Measurements from ENCODE around the gene ITSN1.
A peak's percentile ranks its signal among the peaks of the same experiment; 100 is the strongest.

Gene ITSN1

DNA sequence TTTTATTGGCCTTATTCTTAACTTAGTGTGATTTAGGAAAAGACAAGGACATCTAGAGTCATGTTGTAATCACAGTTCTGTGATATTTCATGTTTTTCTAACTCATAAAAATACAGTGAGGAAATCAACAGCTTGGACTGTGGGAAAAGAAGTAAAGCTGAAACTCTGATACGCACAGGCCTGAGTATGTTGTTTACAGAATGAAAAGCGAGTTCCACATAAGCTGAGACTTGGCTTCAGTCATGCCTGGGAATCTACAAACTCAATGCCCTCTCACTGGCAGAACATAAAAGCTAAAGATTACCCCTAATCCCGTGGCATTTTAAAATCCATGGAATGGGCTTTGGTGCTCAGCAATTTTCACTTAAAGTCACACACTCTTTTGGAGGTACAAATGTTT is 296.9 kb downstream of the ITSN1 start:
- DNase-seq: no peak

- DNase-seq: no peak
Measured at GRCh38 chr21:33940164-33940880, 298.0 kb downstream of the ITSN1 start.

DNA sequence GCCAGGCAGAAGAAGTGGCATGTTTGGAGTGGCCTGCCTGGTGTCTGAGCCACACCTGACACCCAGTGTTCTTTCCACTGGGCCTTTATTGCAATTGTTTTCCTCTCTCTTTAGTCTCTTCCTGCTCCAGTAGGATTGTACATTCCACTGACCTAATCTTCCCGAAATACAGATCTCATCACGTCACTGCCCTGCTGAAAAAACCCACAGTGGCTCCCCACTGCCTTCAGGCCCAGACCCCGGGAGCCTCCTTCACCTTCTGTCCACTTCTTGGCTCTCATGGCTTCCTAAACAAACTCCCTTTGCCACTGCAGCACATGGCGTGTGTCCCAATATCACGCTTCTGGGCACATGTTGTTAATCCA is 298.6 kb downstream of the ITSN1 start:
- DNase-seq: no peak

DNA sequence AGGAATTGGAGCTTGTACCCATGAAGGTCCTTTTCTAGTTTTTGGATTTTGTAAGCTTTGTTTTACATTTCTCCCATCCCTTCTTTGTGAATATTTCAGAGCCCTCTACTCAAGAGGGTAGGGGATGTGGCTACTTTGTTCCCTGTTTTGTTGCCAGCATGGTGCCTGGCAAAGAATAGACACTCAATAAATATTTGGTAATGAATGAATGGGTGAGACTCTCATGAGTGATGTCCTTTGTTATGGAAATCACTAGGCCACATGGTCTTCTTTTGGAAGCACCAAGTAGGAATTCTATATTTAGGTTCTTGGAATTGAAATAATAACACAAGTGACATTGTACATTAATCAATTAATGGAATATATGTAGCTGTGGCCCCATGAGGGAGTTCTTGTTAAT is 300.1 kb downstream of the ITSN1 start:
- no peak for DNase-seq

DNA sequence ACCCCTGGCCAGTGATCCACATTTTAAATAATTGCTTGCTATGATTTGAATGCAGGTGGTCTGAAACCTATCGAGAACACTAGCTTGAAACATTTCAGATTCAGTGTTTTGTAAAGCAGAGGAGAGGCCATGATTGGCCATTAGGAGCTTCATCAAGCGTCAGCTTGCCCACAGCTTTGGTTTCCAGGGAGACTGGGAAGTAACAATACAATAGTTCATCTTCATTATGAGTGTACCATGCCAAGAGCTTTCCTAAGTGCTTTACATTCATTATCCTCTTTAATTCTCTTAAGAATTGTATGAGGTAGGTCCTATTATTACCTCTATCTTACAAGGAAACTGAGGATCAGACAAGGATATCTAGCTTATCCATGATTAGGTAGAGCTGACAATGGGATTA is 301.0 kb downstream of the ITSN1 start:
- no peak for DNase-seq

DNA sequence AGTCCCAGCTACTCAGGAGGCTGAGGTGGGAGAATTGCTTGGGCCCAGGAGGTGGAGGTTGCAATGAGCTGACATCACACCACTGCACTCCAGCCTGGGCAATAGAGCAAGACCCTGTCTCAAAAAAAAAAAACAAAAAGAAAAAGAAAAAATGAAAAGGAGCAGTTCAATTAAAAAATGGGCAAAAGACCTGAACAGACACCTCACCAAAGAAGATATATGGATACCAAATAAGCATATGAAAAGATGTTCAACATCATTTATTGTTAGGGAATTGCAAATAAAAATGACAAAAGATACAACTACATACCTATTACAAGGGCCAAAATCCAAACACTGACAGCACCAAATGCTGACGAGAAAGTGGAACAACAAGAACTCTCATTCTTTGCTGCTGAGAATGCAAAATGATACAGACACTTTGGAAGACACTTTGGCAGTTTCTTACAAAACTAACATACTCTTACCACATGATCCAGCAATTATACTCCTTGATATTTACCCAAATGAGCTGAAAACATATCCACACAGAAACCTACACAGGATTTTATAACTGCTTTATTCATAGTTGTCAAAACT is 302.0 kb downstream of the ITSN1 start:
- DNase-seq: no peak

DNA sequence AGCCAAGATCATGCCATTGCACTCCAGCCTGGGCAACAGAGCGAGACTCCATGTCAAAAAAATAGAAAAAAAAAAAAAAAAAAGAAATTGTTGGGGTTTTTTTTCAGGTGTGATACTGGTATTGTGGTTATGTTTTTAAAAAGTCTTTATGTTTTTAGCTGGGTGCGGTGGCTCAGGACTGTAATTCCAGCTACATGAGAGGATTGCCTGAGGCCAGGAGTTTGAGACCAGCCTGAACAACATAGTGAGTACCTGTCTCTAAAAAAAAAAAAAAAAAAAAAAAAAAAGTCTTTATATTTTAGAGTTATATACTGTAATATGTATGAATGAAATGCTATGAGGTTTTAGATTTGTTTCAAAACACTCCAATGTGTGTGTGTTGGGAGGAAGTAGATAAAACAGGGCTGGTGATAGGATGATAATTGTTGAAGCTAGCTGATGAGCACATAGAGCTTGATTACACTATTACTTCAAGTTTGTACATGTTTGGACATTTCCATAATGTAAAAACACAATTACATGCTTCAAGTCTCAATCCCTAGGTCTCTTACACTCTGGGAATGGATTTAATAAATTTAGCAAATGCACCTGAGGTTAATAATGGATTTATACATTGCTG is 303.5 kb downstream of the ITSN1 start:
- DNase-seq: no peak

GRCh38 chr21:33947451-33948095 is 305.3 kb downstream of the ITSN1 start:
- DNase-seq: peak; percentile 86

DNA sequence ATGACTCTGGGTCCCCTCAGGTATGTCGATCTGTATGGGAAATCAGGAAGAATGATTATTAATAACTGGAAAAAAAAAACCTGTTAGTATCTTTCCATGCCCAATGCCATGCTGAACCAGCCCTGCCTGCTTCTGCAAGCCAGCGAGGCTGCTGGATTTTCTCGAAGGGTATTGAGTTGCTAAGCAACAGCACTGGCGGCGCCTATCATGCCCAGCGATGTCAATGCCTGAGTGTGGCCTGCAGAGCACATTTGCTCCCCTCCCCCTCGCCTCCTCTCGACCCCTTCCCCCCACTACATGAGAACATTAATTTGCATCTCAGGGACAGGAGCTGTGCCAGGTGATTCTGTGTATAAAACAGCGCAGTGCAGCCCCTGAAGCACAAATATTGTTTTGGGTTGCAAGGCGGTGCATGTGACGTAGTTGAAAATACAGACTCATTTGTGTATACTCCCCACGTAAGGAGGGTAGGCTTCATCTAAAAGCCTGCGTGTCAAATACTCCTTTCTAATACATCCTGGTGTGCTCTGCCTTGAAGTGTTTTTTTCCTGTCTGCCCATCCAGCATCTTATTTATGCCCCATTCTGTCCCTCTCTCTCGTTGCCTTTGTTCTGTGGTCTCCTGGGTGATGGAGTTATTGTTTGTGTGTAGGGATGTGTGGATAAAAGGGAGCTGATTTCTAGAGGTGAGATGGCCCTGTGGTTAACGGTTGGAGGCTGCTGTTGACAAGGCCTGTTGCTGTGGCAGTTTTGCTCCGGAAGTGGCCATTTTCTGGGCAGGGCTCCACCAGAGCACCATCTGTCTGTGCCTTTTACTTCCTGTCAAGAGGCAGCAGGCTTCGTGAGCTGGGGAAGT is 306.0 kb downstream of the ITSN1 start:
- no peak for DNase-seq

DNA sequence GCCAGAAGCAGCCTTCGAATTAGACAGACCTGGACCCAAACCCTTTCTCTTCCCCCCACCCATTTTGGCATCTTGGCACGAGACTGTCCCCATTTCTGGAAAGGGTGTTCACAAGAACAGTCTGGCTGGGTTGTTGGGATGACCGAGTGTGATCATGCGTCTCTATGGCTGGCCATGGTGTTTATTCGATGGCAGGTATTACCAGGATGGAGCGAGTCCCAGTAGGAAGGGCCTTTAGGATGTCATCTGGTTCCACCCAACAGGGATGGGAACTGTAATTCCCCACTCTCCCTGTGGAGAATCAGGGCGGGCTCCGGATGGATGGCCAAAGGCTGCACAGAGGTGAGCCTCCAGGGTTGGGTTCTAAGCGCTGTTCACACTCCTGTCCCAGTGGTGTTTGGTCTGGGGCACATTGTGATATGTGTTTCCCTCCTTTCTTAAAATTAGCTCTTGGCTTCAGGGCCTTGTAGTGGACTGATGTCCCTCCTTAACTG is 306.7 kb downstream of the ITSN1 start:
- DNase-seq: no peak
